ENCODE results near the gene PRAMEF7.
"Not testable (repeated sequence)": the region's sequence is repeated elsewhere in the genome, so short reads cannot be mapped to it uniquely, and the experiment has no call there.

The PRAMEF7 gene

DNA sequence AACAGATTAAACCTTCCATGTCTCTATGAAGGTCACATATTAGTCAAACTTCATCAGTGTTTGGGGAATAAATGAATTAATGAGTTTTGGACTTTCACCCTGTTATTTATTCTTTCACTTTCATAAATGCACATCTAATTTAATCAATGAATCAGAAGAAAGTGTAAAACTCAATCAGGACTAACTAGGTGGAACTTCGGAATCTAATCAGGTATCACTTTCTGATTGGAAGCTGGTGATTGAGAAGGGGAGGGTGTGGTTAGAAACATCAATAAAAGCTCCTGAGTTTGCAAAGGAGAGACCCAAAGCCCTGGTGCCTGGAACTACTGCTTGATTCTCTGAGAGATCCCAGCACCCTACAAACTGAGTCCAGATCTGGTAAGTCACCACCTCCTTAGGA is at the start of gene PRAMEF7:
PRAMEF7 (plus strand) TSS at position 301 of the 400 bp plus-strand sequence. CDS start 1,083 bp downstream, outside the sequence.
- not testable (repeated sequence) for DNase-seq

DNA sequence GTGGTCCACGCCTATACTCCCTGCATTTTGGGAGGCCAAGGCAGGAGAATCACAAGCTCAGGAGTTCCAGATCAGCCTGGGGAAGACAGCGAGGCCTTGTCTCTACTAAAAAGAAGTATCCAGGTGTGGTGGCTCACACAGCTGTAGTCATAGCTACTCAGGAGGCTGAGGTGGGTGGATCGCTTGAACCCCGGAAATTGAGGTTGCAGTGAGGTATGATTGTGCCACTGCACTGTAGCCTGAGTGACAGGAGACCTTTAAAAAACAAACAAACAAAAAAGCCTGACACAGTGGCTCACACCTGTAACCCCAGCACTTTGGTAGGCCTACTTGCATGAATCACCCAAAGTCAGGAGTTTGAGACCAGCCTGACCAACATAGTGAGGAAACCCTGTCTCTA is 38.0 kb upstream of the PRAMEF7 start:
- not testable (repeated sequence) for DNase-seq

DNA sequence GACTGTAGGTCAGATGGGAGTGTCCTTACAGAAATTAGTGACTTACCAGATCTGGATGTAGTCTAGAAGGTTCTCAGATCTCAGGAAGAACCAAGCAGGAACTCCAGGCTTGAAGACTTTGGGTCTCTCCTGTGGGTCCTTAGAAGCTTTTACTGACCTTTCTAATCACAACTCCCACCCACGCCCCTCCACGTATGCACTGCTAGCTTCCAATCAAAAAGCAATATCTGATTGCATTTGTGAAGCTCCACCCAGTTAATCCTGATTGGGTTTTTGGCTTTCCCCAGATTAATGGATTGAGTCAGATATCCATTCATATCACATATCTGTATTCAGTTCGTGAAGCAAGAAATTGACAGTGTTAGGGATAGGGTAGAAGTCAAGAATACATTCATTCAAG is 30.3 kb upstream of the PRAMEF7 start, which contains the start of gene PRAMEF4:
PRAMEF4 (minus strand) TSS at position 101 of the 400 bp plus-strand sequence. CDS start 2,807 bp downstream, outside the sequence.
- DNase-seq, result not testable (repeated sequence)

DNA sequence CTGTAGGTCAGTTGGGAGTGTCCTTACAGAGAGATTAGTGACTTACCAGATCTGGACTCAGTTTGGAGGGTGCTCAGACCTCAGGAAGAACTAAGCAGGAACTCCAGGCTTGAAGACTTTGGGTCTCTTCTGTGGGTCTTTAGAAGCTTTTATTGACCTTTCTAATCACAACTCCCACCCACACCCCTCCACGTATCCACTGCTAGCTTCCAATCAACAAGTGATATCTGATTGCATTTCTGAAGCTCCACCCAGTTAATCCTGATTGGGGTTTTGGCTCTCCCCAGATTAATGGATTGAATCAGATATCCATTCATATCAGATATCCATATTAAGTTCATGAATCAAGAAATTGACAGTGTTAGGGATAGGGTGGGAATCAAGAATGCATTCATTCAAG is 18.2 kb upstream of the PRAMEF7 start, which contains the start of gene PRAMEF10:
PRAMEF10 (minus strand) TSS at position 101 of the 400 bp plus-strand sequence. CDS start 2,423 bp downstream, outside the sequence.
- not testable (repeated sequence) for DNase-seq

- not testable (repeated sequence) for DNase-seq
These were observed 17.2 kb upstream of the PRAMEF7 start for GRCh38 chr1:12899186-12899585.

DNA sequence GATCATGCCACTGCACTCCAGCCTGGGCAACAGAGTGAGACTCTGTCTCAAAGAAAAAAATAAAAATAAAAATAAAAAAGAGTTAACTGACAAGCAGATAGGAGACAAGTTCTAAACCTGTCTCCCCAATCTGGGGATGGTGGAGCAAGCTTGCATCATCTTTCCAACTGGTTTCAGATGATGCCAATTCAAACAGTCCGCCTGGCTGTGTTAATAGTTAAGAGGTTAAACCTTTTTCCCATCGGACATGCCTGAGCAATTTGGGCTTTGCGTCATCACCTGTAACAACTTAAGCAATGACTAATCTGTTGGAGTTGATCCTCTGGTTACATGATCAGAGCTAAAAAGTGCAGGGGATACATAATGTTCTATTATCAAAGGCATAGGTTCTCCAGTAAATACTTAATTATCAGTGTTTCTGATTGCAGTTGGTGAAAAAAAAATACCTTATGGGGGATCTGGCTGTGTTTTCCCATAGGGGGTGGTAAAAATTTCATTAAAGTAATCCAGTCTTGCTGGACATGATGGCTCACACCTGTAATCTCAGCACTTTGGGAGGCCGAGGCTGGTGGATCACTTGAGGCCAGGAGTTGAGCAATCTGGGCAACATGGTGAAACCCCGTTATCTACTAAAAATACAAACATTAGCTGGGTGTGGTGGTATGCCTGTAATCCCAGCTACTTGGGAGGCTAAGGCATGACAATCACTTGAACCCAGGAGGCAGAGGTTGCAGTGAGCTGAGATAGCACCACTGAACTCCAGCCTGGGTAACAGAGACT is 12.4 kb upstream of the PRAMEF7 start:
- DNase-seq, result not testable (repeated sequence)

DNA sequence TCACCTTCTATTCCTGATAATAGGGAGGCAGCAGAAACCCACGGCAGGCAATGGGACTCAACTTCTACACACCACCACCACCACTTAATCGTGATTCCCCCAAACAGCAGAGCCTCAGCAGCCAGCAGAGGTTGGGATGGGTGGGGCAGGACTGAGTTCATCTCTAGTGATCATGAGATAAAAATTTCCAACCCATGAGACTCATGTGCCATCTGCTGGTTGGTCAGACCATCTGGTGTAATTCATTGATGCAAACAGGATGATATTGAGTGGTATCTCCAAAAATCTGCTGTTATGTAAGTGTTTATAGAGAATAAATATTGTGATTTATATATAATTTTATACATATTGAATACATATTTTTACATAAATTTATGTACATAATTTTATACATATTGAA is 5.3 kb downstream of the PRAMEF7 start:
- not testable (repeated sequence) for DNase-seq

GRCh38 chr1:12924368-12924767 is 8.0 kb downstream of the PRAMEF7 start:
- not testable (repeated sequence) for DNase-seq

- not testable (repeated sequence) for DNase-seq
These were observed 31.1 kb downstream of the PRAMEF7 start, which contains the start of gene PRAMEF6 for GRCh38 chr1:12947480-12947879. Gene PRAMEF6, minus strand, starts transcription at chr1:12947580. Its CDS starts 5,062 bp downstream, at chr1:12942518.
